ENCODE measurements around the gene SLC25A15. TPM values are rescaled to one million over a fixed set of nuclear protein-coding genes. Genes with fewer than 3 reads are reported as not detected.

The SLC25A15 gene
- 22.6 and 24.3 TPM in 2 replicates for total RNA-seq

GRCh38 chr13:40789275-40790153 is at the start of gene SLC25A15:
Gene SLC25A15 (plus strand): TSS chr13:40789611. CDS start chr13:40793227, 3,616 bp downstream.

GRCh38 chr13:40770934-40771618 is 18.3 kb upstream of the SLC25A15 start, which contains the start of gene MRPS31:
Gene MRPS31 (minus strand): TSS chr13:40771190. CDS start chr13:40771136, 54 bp downstream.

Other genes starting within 250 kb of the SLC25A15 start
- 5.0 and 6.6 TPM in 2 replicates for gene FOXO1, start 123.0 kb upstream of the SLC25A15 start, total RNA-seq
- 13.4 and 19.7 TPM in 2 replicates for gene MRPS31, start 18.4 kb upstream of the SLC25A15 start, total RNA-seq
- 38.7 and 41.6 TPM in 2 replicates for gene ELF1, start 229.7 kb downstream of the SLC25A15 start, total RNA-seq

Data from smooth muscle cell of the umbilical artery (primary cell).